Skeletal muscle tissue (tissue), 4 donors: ENCODE measurements around the gene HEMGN. TPM values are rescaled to one million over a fixed set of nuclear protein-coding genes. Genes with fewer than 3 reads are reported as not detected.
A peak's percentile ranks its signal among the peaks of the same experiment; 100 is the strongest.

Source experiments
- H3K27ac ChIP-seq: one replicate; pipeline ENCODE4 v1.7.0; 2013; ENCODE audit warnings: mild to moderate bottlenecking, low read depth, low read length, inconsistent platforms
- H3K27me3 ChIP-seq, 3 donors: one replicate each; pipeline ENCODE4 v1.7.0; 2013; ENCODE audit warnings: low read length in 3 of 3; ENCODE audit not compliant: control insufficient read depth in 3 of 3, insufficient read depth in 3 of 3
- H3K36me3 ChIP-seq, 3 donors: one replicate each; pipeline ENCODE4 v1.7.0; 2013; ENCODE audit warnings: low read length in 3 of 3; ENCODE audit not compliant: control insufficient read depth in 3 of 3, insufficient read depth in 3 of 3
- H3K4me1 ChIP-seq, 3 donors: one replicate each; pipeline ENCODE4 v1.7.0; 2013; ENCODE audit warnings: low read length in 3 of 3, mild to moderate bottlenecking in 3 of 3; ENCODE audit not compliant: control insufficient read depth in 3 of 3, insufficient read depth in 3 of 3
- H3K4me3 ChIP-seq, 3 donors: one replicate each; pipeline ENCODE4 v1.7.0; 2013; ENCODE audit warnings: low read length in 3 of 3
- H3K9ac ChIP-seq, 3 donors: one replicate each; pipeline ENCODE4 v1.7.0; 2013; ENCODE audit warnings: low read length in 3 of 3, mild to moderate bottlenecking in 3 of 3, moderate library complexity in 2 of 3, low read depth in 1 of 3
- H3K9me3 ChIP-seq, 3 donors: one replicate each; pipeline ENCODE4 v1.7.0; 2013; ENCODE audit warnings: low read length in 3 of 3; ENCODE audit not compliant: control insufficient read depth in 3 of 3
- total RNA-seq: library from RNA; depleted of rRNA; stranded (reverse); fragments of >200 nt; gene quantifications from one replicate; pipeline ENCODE4 v1.2.3, GENCODE V29; 2014
- donor health status: Osteomylitis.

The HEMGN gene, protein sequence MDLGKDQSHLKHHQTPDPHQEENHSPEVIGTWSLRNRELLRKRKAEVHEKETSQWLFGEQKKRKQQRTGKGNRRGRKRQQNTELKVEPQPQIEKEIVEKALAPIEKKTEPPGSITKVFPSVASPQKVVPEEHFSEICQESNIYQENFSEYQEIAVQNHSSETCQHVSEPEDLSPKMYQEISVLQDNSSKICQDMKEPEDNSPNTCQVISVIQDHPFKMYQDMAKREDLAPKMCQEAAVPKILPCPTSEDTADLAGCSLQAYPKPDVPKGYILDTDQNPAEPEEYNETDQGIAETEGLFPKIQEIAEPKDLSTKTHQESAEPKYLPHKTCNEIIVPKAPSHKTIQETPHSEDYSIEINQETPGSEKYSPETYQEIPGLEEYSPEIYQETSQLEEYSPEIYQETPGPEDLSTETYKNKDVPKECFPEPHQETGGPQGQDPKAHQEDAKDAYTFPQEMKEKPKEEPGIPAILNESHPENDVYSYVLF
- 7.3 TPM for total RNA-seq

- Histone ChIP-seq H3K4me1 (no peaks in the 10 kb centered on the region), H3K9ac (no peak within 1 kb of the TSS), H3K9me3 (no peaks in the 10 kb centered on the region), H3K27me3 (peaks cover 6 to 16% (median 8%) of the 10 kb centered on the region in 3 donors), H3K4me3 (no peak within 1 kb of the TSS), H3K36me3 (no peaks in the 10 kb centered on the region), H3K27ac (no peak within 1 kb of the TSS)
Measured at GRCh38 chr9:97938081-97938644, at the start of gene HEMGN. HEMGN (minus strand) TSS chr9:97938172; CDS start chr9:97938136, 36 bp downstream.

DNA sequence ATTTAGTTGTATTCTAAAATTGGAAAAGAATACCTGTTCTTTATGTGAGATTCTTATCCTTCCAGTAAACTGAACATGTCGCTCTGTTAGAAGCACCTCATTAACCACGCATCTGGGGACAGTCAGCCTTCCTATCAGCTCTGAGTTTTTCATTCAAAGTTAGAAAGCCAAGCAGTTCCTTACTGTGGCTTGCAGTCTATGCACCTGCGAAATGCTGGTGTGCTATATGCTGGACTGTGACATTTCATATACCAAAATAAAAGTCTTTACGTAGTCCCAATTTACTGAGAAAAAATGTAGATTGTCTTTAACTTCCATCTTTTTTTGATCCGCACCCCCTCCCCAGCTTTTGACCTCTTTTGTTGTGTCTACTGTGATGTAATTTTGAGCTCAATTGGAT lies 49.5 kb upstream of the HEMGN start:
- peaks cover 14 to 38% (median 20%) of the 10 kb centered on the region in 3 donors for H3K4me1 ChIP-seq
- H3K27ac ChIP-seq, result no peak overlapping the region
- H3K4me3 ChIP-seq, result no peak overlapping the region
- H3K36me3 ChIP-seq, result no peaks in the 10 kb centered on the region
- no peaks in the 10 kb centered on the region for H3K9me3 ChIP-seq
- no peak overlapping the region for H3K9ac ChIP-seq
- no peaks in the 10 kb centered on the region for H3K27me3 ChIP-seq

DNA sequence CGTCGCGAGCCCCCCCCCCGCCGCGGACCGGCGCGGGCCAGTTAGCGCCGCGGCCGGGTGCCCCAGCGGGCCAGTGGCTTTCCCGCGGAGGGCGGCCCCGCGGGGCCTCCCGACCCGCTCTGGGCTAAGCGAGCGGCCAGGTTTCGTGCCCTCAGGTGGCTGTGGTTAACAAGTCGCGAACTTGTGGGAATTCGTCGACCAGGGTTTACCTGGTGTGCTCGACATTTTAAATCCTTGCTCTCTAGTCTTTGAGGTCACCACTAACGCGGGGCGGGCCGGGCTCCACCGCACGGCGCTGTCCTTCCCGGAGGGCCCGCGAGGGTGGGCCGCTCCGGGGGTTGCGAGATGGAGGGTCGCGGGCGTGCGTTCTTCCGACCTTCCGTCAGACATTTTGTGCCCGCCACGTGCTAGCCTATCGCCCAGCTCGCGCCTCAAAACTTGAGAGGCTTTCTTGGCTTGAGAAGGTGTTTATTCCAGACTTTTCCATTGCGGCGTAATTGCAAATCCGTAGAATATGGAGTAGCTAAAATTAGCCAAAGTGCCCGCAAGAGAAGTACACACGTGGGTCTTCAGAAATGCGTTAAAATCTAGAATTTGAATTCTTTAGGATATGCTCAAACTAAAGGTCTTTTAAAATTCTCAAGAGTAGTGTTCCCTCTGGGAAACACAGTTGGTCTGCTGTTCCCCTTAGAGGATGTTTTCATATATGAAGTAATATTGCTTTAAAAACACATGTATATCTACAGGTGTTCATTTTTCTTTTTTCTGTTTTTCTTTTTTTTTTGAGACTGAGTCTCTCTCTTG lies 47.3 kb upstream of the HEMGN start:
- H3K9ac ChIP-seq, result peak overlapping the region in 2 of 3 donors; percentile 40 to 98
- H3K27ac ChIP-seq, result peak overlapping the region; percentile 96
- no peaks in the 10 kb centered on the region for H3K9me3 ChIP-seq
- peak overlapping the region; percentile 51 to 89 (median 86) for H3K4me3 ChIP-seq
- no peaks in the 10 kb centered on the region for H3K27me3 ChIP-seq
- H3K4me1 ChIP-seq, result peaks cover 27 to 46% (median 28%) of the 10 kb centered on the region in 3 donors
- H3K36me3 ChIP-seq, result no peaks in the 10 kb centered on the region

DNA sequence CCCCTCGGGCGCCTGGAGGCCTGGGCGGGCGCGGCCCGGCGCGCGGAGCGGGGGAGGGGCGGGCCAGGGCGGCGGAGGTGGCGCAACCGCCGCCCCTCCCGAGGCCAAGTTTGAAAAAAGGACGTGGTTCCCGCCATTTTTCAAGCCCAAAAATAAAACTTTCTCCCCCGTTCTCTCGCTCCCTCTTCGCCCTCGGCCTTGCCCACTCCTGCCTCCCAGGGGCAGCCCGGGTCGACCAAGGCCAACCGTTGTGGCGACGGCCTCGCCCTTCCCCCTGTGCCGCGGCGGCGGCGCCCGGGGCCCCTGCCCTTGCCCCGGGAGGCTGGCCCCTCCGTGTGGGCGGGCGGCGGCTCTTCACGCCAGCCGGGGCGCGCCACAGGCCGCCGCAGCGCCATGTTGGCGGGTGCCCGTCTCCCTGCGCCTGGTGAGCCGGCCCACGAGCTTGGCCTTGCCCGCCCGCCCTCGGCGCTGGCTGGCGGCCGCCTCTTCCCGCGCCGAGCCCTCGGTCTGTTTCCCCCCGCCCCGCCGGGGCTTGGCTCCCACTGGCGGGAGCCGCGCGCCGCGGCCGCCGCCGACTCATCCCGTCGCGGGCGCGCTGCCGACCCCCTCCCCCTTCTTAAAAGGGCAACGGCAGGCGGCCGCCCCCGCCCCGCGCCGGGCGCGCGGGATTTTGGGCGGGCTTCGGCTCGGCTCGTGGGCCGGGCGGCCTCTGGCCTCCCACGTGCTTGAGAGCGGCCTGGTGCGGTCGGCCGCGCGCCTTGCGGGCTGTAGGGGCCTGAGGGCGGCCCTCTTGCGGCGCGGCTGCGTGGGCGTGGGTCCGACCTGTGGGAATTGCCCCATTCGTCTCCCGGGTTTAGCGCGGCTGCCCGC lies 46.5 kb upstream of the HEMGN start:
- Histone ChIP-seq H3K4me3 (peak overlapping the region; percentile 71 to 89 (median 86)), H3K9me3 (no peaks in the 10 kb centered on the region), H3K27ac (peak overlapping the region; percentile 96), H3K9ac (peak overlapping the region; percentile 93 to 98 (median 95)), H3K27me3 (no peaks in the 10 kb centered on the region), H3K36me3 (no peaks in the 10 kb centered on the region), H3K4me1 (peaks cover 25 to 41% (median 29%) of the 10 kb centered on the region in 3 donors)

- H3K9ac ChIP-seq, result peak overlapping the region; percentile 93 to 98 (median 95)
- peaks cover 24 to 41% (median 26%) of the 10 kb centered on the region in 3 donors for H3K4me1 ChIP-seq
- no peaks in the 10 kb centered on the region for H3K9me3 ChIP-seq
- no peaks in the 10 kb centered on the region for H3K36me3 ChIP-seq
- H3K4me3 ChIP-seq, result peak overlapping the region; percentile 77 to 89 (median 86)
- H3K27ac ChIP-seq, result peak overlapping the region; percentile 96
- H3K27me3 ChIP-seq, result no peaks in the 10 kb centered on the region
Measured at GRCh38 chr9:97983589-97984187, 45.7 kb upstream of the HEMGN start.

DNA sequence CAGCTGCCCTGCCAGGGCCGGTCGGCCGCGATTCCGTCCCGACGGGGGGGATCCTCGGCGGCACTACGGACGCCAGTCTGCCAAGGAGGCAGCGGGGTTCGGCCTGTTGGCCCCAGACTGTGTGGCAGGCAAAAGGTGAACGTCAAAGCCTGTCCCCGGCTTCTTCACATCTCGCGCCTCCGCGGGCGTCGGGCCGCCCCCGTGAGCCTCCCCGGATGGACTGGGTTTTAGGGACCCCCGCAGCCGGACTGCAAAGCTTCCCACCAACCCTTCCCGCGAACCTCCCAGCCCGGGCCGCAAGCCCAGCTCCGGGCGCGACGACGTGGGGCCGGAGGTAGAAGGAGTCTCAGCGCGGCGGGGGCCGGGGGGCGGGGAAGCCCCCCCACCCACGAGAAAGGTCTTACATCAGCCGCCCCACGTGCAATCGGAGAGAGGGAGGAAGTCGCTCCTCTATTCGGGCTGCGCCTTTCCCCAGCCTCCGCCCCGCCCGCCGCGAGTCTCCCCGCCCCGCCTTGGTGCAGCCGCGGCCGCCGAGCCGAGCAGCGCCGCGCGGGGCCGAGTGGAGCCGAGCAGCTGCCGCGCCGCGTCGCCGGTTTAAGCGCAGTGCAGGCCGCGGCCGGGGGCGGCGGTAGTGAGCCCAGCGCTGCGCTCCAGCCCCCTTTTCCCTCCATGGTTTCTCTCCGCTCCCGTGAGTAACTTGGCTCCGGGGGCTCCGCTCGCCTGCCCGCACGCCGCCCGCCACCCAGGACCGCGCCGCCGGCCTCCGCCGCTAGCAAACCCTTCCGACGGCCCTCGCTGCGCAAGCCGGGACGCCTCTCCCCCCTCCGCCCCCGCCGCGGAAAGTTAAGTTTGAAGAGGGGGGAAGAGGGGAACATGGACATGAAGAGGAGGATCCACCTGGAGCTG lies 45.0 kb upstream of the HEMGN start, which contains the start of gene ANP32B:
TSS of gene ANP32B (plus strand) at position 659 of the 906 bp plus-strand sequence. CDS start at position 874, 215 bp downstream.
- Histone ChIP-seq H3K36me3 (no peaks in the 10 kb centered on the region), H3K27me3 (no peaks in the 10 kb centered on the region), H3K27ac (peak within 1 kb of the TSS; percentile 96), H3K9me3 (no peaks in the 10 kb centered on the region), H3K4me1 (peaks cover 20 to 37% (median 25%) of the 10 kb centered on the region in 3 donors), H3K9ac (peak within 1 kb of the TSS; percentile 93 to 98 (median 95)), H3K4me3 (peak within 1 kb of the TSS; percentile 77 to 89 (median 86))

DNA sequence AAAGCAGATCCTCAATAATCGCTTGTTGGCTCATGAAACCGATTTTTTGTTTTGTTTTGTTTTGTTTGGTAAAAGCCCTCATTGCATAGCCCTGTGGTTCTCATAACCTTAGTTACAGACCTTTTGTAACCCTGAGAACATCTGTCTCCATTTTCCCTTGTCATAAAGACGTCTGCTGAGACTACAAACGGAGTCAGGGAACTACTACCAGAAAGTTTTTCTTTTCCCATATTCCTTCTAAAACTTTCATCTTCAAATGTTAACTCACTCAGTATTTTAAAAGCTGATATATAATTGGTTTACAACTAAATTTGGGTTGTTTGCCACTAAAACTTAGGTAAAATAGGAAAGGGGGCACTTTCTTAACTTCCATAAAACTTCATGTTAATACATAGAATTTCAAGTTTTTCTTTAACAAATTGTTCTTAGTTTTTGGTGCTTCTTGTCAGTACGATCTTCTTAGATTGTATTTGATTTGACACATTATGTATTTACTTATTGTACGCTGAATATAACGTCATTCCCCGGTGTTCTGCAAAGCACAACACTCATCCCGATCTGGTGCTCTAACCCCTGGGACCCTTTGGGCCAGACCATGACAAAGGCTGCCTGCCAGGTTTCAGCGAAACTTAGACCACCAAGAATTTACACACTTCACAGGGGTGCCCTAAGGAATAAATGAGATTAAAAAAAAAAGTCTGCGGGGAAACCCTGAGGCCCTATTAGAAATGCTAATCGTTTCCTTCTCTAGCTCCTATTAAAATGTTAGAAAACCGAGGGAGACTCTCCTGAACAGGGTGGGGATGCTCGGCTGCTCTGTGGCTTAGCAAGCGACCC lies 44.1 kb upstream of the HEMGN start:
- Histone ChIP-seq H3K9me3 (no peaks in the 10 kb centered on the region), H3K36me3 (no peaks in the 10 kb centered on the region), H3K27ac (peak overlapping the region; percentile 96), H3K4me1 (peaks cover 18 to 37% (median 25%) of the 10 kb centered on the region in 3 donors), H3K9ac (peak overlapping the region; percentile 23 to 74 (median 73)), H3K27me3 (no peaks in the 10 kb centered on the region), H3K4me3 (peak overlapping the region; percentile 54 to 89 (median 72))
